ENCODE results near the gene DMRT1.

Gene DMRT1

DNA sequence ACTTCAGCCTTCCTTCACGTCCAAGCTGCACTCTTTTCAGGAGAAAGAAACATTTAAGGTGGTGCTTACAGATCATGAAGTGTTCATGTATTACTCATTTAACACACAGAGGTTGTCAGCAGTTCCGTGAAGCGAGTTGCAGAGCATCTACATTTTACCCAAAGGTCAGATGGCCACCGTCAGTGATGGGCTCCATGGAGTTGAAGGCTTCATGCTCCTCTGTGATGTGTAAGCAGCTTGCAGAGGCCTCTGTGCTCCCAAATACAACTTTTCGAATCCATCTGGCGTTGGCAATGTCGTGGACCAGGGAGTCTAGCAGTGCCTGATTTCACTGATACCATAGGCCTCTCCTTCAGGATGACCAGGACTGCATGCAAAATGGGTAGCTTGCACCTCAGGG is 81.2 kb downstream of the DMRT1 start:
- H4K20me1 ChIP-seq (ENCODE audit: insufficient read depth, low read length): no peaks in the 10 kb centered on the region
- H3K27me3 ChIP-seq (replicated peaks; ENCODE audit: insufficient read depth, low read length): no peaks in the 10 kb centered on the region
- no peaks in the 10 kb centered on the region for H3F3A ChIP-seq (ENCODE audit: insufficient read depth, low read length)
- no peak overlapping the region for H3K4me2 ChIP-seq (ENCODE audit: low read depth, low read length)
- no peak for DNase-seq
- H3K9ac ChIP-seq (ENCODE audit: low read length): no peak overlapping the region
- TF ChIP-seq EZH2 (optimal IDR thresholded peaks at IDR 0.05; ENCODE audit: low read depth, low read length): no peak
- TF ChIP-seq, protein P1, sequence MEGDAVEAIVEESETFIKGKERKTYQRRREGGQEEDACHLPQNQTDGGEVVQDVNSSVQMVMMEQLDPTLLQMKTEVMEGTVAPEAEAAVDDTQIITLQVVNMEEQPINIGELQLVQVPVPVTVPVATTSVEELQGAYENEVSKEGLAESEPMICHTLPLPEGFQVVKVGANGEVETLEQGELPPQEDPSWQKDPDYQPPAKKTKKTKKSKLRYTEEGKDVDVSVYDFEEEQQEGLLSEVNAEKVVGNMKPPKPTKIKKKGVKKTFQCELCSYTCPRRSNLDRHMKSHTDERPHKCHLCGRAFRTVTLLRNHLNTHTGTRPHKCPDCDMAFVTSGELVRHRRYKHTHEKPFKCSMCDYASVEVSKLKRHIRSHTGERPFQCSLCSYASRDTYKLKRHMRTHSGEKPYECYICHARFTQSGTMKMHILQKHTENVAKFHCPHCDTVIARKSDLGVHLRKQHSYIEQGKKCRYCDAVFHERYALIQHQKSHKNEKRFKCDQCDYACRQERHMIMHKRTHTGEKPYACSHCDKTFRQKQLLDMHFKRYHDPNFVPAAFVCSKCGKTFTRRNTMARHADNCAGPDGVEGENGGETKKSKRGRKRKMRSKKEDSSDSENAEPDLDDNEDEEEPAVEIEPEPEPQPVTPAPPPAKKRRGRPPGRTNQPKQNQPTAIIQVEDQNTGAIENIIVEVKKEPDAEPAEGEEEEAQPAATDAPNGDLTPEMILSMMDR (IDR thresholded peaks at IDR 0.05; ENCODE audit: low read length): no peak
- H3K4me3 ChIP-seq (ENCODE audit: low read length): no peak overlapping the region
- no peaks in the 10 kb centered on the region for H3K36me3 ChIP-seq (replicated peaks; ENCODE audit: insufficient read depth, low read length)
- no peak overlapping the region for H2AFZ ChIP-seq (ENCODE audit: low read length)
- H3K9me3 ChIP-seq (replicated peaks; ENCODE audit: insufficient read depth, low read length): no peaks in the 10 kb centered on the region
- no peaks in the 10 kb centered on the region for H3K4me1 ChIP-seq (ENCODE audit: low read length)
- no peaks in the 10 kb centered on the region for H3K9me2 ChIP-seq (replicated peaks; ENCODE audit: insufficient read depth, low read length)
- H3K79me2 ChIP-seq (ENCODE audit: low read length): no peaks in the 10 kb centered on the region
- no peak overlapping the region for H3K27ac ChIP-seq (ENCODE audit: low read length)

DNA sequence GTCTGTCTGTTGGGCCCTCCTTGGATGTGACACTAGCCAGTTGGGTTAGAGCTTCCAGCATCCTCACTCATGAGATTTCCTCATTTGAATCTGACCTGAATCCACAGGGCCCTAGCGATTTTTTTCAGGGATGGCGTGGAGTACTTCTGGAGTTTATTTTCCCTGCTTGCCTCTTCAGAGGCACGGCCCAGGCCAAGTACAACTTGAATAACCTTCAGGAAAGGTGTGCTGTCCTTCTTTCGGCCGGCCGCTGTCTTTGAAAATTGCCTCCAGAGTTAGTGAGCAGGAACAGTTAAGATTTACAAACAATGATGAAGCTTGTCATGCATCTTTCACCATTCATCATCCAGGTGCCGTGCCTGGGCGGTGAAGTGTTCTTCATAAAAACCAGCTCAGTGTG is 85.5 kb downstream of the DMRT1 start:
- no peak for DNase-seq

DNA sequence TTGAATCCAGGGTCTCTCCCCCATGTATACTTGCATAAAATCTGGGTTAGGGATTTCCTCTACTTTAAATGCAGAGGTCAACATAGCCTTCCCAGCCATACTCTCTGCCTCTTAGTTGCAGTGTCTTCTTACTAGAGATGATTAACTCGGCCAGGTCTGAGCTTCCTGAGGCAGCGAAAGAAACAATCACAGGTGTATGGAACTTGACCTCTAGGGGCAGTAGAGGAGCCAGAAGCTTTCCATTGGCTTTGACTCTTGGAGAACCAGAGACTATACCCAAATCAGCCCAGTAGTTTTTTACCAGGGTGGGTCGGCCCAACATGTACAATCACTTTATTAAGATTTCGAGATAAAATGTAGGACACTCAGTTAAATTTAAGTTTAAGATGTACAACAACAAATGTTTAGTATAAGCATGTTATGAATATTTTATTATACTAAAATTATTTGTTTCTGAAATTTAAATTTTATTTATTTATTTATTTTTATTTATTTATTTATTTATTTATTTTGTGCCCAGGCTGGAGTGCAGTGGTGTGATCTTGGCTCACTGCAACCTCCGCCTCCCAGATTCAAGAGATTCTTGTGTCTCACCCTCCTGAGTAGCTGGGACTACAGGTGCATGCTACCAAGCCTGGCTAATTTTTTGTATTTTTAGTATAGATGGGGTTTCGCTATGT is 87.0 kb downstream of the DMRT1 start:
- no peak overlapping the region for H2AFZ ChIP-seq (ENCODE audit: low read length)
- no peak overlapping the region for H3K9ac ChIP-seq (ENCODE audit: low read length)
- DNase-seq: peak; percentile 26
- TF ChIP-seq, protein P1 (IDR thresholded peaks at IDR 0.05; ENCODE audit: low read length): peak; percentile 48
- TF ChIP-seq EZH2phosphoT487 (IDR thresholded peaks at IDR 0.05; ENCODE audit: low read length): no peak
- no peak overlapping the region for H3K4me2 ChIP-seq (ENCODE audit: low read depth, low read length)
- H3F3A ChIP-seq (ENCODE audit: insufficient read depth, low read length): no peaks in the 10 kb centered on the region
- H3K4me3 ChIP-seq (ENCODE audit: low read length): no peak overlapping the region
- no peaks in the 10 kb centered on the region for H3K27me3 ChIP-seq (replicated peaks; ENCODE audit: insufficient read depth, low read length)
- no peaks in the 10 kb centered on the region for H3K36me3 ChIP-seq (replicated peaks; ENCODE audit: insufficient read depth, low read length)
- peaks cover 7% of the 10 kb centered on the region; the same call in 1 of the 2 replicates for H3K4me1 ChIP-seq (ENCODE audit: low read length)
- no peaks in the 10 kb centered on the region for H3K79me2 ChIP-seq (ENCODE audit: low read length)
- H3K27ac ChIP-seq (ENCODE audit: low read length): no peak overlapping the region
- no peaks in the 10 kb centered on the region for H4K20me1 ChIP-seq (ENCODE audit: insufficient read depth, low read length)
- H3K9me2 ChIP-seq (replicated peaks; ENCODE audit: insufficient read depth, low read length): no peaks in the 10 kb centered on the region
- H3K9me3 ChIP-seq (replicated peaks; ENCODE audit: insufficient read depth, low read length): no peaks in the 10 kb centered on the region

More for the DNA sequence above, 85.5 kb downstream of the DMRT1 start:
- TF ChIP-seq EZH2 (optimal IDR thresholded peaks at IDR 0.05; ENCODE audit: low read depth, low read length) (no peak), EZH2phosphoT487 (IDR thresholded peaks at IDR 0.05; ENCODE audit: low read length) (no peak)
- TF ChIP-seq, protein P1 (IDR thresholded peaks at IDR 0.05; ENCODE audit: low read length): no peak
- Histone ChIP-seq H3K4me3 (ENCODE audit: low read length) (no peak overlapping the region), H3F3A (ENCODE audit: insufficient read depth, low read length) (no peaks in the 10 kb centered on the region), H3K27me3 (replicated peaks; ENCODE audit: insufficient read depth, low read length) (no peaks in the 10 kb centered on the region), H3K4me1 (ENCODE audit: low read length) (peaks cover 7% of the 10 kb centered on the region; the same call in 1 of the 2 replicates), H3K4me2 (ENCODE audit: low read depth, low read length) (no peak overlapping the region), H2AFZ (ENCODE audit: low read length) (no peak overlapping the region), H3K79me2 (ENCODE audit: low read length) (no peaks in the 10 kb centered on the region), H4K20me1 (ENCODE audit: insufficient read depth, low read length) (no peaks in the 10 kb centered on the region), H3K36me3 (replicated peaks; ENCODE audit: insufficient read depth, low read length) (no peaks in the 10 kb centered on the region), H3K9me2 (replicated peaks; ENCODE audit: insufficient read depth, low read length) (no peaks in the 10 kb centered on the region), H3K9ac (ENCODE audit: low read length) (no peak overlapping the region), H3K9me3 (replicated peaks; ENCODE audit: insufficient read depth, low read length) (no peaks in the 10 kb centered on the region), H3K27ac (ENCODE audit: low read length) (no peak overlapping the region)

Data from MM.1S (cell line).